ENCODE measurements around the gene LYZL6.

The LYZL6 gene

DNA sequence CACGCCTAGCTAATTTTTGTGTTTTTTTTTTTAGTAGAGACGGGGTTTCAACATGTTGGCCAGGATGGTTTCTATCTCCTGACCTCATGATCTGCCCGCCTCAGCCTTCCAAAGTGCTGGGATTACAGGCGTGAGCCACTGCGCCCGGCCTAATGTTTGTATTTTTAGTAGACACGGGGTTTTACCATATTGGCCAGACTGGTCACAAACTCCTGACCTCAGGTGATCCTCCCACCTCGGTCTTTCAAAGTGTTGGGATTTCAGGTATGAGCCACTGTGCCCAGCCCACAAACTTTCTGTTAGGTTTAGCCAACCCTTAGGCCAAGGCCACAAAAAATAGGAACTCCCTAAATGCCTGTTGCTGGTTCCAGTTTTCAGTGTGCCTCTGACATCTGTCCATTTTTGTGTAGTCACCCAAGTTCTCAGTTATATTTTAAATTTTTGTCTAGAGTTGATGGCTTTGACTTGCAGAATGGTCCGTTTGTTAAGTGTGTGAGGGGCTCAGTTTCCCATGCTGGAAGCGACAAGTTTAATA is 25.1 kb upstream of the LYZL6 start:
- TF ChIP-seq CTCF (IDR thresholded peaks at IDR 0.05; ENCODE audit: low read depth, low read length) = no peak
- TF ChIP-seq MYC (IDR thresholded peaks at IDR 0.05; ENCODE audit: low read depth, low read length) = no peak
- TF ChIP-seq POLR2A (IDR thresholded peaks at IDR 0.05; ENCODE audit: extremely low read depth, insufficient read length) = no peak
- peak; percentile 23 for DNase-seq (ENCODE audit: low read depth)
- H3K4me3 ChIP-seq (ENCODE audit: low read depth, low read length) = no peak overlapping the region

GRCh38 chr17:35965272-35965671 is 21.8 kb upstream of the LYZL6 start:
- no peak for DNase-seq (ENCODE audit: low read depth)
- no peak for TF ChIP-seq CTCF (IDR thresholded peaks at IDR 0.05; ENCODE audit: low read depth, low read length)
- TF ChIP-seq POLR2A (IDR thresholded peaks at IDR 0.05; ENCODE audit: extremely low read depth, insufficient read length) = no peak
- H3K4me3 ChIP-seq (ENCODE audit: low read depth, low read length) = no peak overlapping the region

- DNase-seq (ENCODE audit: low read depth) = no peak
- TF ChIP-seq MAX (IDR thresholded peaks at IDR 0.05; ENCODE audit: low read depth, low read length) (no peak), MYC (IDR thresholded peaks at IDR 0.05; ENCODE audit: low read depth, low read length) (no peak), CTCF (IDR thresholded peaks at IDR 0.05; ENCODE audit: low read depth, low read length) (no peak), POLR2A (IDR thresholded peaks at IDR 0.05; ENCODE audit: extremely low read depth, insufficient read length) (no peak)
- no peak overlapping the region for H3K4me3 ChIP-seq (ENCODE audit: low read depth, low read length)
Measured at GRCh38 chr17:35963663-35964062, 20.1 kb upstream of the LYZL6 start.

DNA sequence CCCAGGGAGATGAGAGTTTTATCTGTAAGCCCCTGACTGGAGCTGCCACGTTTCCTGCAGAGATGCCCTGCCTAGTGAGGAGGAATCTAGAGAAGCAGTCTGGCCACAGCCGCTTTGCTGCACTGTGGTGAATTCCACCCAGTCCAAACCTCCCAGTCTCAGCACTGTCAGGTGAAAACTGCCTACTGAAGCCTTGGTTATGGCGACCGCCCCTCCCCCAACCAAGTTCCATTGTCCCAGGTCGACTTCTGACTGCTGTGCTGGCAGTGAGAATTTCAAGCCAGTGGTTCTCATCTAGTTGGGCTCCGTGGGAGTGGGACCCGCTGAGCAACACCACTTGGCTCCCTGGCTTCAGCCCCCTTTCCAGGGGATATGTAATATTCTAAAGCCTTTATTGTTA is 10.2 kb upstream of the LYZL6 start:
- no peak for DNase-seq (ENCODE audit: low read depth)
- no peak overlapping the region for H3K4me3 ChIP-seq (ENCODE audit: low read depth, low read length)
- TF ChIP-seq MAX (IDR thresholded peaks at IDR 0.05; ENCODE audit: low read depth, low read length) (no peak), POLR2A (IDR thresholded peaks at IDR 0.05; ENCODE audit: extremely low read depth, insufficient read length) (no peak), CTCF (IDR thresholded peaks at IDR 0.05; ENCODE audit: low read depth, low read length) (no peak)

GRCh38 chr17:35949401-35949800 is 5.9 kb upstream of the LYZL6 start:
- TF ChIP-seq MYC (IDR thresholded peaks at IDR 0.05; ENCODE audit: low read depth, low read length) (no peak), MAX (IDR thresholded peaks at IDR 0.05; ENCODE audit: low read depth, low read length) (no peak), CTCF (IDR thresholded peaks at IDR 0.05; ENCODE audit: low read depth, low read length) (no peak)
- H3K4me3 ChIP-seq (ENCODE audit: low read depth, low read length) = no peak overlapping the region

GRCh38 chr17:35948092-35948491 is 4.6 kb upstream of the LYZL6 start:
- TF ChIP-seq POLR2A (IDR thresholded peaks at IDR 0.05; ENCODE audit: extremely low read depth, insufficient read length) (no peak), MAX (IDR thresholded peaks at IDR 0.05; ENCODE audit: low read depth, low read length) (no peak), CTCF (IDR thresholded peaks at IDR 0.05; ENCODE audit: low read depth, low read length) (no peak), MYC (IDR thresholded peaks at IDR 0.05; ENCODE audit: low read depth, low read length) (no peak)
- no peak overlapping the region for H3K4me3 ChIP-seq (ENCODE audit: low read depth, low read length)

More at GRCh38 chr17:35949401-35949800, 5.9 kb upstream of the LYZL6 start:
- DNase-seq (ENCODE audit: low read depth) = no peak

More at GRCh38 chr17:35948092-35948491, 4.6 kb upstream of the LYZL6 start:
- DNase-seq (ENCODE audit: low read depth) = no peak
